Raji (cell line): ENCODE measurements around the gene ARRDC3.

Source experiments
- POLR2A ChIP-seq: IDR thresholded peaks from 2 replicates; pipeline ENCODE4 v1.6.1; 2011; ENCODE audit warnings: low read depth, low read length, control low read depth; ENCODE audit not compliant: insufficient read depth

Gene ARRDC3

DNA sequence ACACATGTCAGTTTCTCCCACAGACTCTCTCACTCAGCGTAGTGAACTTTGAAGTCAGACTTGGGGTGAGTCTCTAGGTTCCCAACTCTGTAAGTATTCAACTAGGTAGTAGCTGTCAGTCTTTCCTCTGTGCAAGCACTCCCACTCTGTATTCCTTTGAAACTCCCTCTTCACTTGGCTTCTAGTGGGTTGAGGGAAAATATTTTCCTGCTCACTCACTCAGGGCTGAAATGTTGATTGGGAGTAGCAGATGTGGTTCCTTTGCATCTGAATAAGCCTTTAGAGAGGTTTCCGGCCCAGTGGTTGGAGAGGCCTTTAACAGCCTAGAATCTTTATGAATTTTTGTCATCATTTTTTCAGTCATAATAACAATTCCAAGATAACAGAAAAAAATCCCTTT lies 18.1 kb upstream of the ARRDC3 start:
- TF ChIP-seq POLR2A, result no peak

DNA sequence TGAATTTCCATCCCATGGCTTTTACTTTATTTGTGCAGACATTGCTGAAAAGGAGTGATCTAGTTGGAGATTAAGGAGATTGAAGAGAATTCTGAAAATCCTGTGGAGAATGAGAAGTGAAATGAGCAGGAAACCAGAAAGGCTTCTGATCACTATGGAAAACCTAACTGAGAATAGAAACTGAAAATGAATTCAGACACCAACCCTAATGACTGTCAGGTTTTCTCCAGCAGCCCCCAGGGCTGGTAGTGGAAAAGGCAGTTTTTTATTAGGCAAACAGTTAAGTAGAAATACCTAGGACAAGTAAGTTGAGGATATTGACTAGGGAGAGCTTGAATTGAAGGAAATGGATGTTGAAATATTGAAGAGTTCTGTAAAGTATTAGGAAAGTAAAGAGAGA lies 14.7 kb upstream of the ARRDC3 start:
- no peak for TF ChIP-seq POLR2A

DNA sequence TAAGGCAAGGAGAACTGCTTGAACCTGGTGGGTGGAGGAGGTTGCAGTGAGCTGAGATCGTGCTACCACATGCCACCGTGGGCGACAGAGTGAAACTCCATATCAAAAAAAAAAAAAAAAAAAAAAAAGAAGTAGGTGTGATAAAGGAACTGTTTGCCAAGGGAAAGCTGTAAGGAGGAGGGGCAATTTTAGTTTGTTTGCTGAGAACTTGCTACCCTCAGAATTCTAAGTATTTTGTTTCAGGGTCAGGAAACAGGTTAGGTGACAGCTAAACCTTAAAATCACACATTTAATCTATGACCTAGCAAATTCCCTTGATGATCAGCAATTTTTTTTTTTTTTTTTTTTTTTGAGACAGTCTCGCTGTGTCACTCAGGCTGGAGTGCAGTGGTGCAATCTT lies 7.2 kb upstream of the ARRDC3 start:
- no peak for TF ChIP-seq POLR2A

DNA sequence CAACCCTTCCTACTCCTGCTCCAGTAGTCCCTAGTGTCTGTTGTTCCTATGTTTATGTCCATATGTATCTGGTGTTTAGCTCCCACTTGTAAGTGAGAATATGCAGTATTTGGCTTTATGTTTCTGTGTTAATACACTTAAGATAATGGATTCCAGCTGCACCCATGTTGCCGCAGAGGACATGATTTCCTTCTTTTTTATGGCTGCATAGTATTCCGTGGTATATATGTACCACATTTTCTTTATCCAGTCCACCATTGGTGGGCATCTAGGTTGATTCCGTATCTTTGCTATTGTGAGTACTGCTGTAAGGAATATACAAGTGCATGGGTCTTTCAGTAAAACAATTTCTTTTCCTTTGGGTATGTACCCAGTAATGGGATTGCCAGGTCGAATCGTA lies 5.2 kb upstream of the ARRDC3 start:
- TF ChIP-seq POLR2A, result no peak

- no peak for TF ChIP-seq POLR2A
Observed at GRCh38 chr5:91386120-91386519, 3.0 kb upstream of the ARRDC3 start.

DNA sequence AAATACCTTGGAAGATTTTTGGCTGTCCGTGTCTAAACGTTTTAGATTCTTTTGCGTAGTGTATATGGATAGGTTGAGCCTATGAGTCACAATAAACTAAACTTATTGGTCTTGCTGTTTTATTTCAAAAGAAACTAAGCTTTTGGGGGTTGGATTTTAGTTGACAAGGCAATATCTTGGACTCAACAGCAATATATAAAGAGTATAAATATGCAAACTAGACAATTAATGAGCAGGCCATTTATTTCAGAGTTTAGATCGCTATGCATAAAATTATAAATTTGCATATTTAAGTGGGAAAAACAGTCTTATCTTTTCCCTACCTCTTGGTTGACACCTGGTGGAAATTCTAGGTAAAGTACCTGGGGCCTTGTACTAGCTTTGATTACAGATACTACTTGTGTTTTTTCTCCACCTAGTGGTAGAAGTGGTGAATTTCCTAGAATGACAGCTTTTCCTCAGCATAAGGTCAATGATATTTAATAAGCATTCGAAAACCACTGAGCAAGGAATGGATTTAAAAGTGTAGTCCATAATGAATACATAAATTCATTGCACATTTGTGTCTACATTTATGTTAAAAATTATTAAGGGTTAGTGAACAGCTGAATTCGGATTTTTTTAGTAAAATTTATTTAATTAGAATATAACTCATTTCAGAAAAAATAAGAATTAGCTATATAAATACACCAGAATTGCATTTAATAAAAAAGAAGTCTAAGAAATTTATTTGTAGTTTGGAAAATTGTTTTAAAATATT lies 1.7 kb upstream of the ARRDC3 start:
- TF ChIP-seq POLR2A, result no peak

DNA sequence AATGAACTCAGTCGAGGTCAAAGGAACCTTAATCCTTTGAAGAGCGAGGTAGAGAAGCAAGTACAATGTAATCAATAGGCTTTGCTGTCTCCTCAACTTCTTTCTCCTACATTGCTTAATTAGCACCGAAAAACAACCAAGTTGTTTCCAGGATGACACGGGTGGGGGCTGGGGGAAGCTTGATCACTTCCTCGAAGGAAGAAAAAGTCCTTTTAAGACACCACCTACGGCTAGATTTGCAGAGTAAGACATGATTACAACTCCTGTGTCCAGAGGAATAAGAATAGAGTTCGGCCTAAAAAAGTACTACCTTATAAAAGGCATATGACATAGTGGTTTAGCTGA lies 811 bp upstream of the ARRDC3 start:
- no peak for TF ChIP-seq POLR2A

DNA sequence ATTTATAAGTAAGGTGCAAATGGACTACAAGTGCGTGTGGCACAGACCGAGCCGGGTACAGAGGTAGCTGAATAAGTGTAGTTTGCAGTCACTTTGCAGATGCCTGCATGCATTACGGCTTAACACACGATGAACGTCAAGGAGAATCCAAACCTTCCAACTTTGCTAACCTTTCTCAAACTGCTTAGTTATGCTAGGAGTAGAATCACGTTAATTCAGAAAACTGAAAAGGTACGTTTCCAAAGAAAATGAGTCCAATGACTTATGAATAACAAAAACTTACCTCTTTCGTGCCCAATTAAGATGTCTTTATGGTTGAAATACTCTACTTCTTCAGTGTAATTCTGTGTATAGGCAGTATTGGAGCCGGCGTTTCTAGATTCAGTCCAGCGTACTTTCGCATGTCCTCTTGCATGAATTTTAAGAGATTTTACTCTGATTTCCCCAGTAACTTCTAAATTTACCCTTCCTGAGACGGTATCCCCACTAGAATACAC lies 539 bp downstream of the ARRDC3 start:
- TF ChIP-seq POLR2A, result no peak; the same call in none of the 2 replicates

DNA sequence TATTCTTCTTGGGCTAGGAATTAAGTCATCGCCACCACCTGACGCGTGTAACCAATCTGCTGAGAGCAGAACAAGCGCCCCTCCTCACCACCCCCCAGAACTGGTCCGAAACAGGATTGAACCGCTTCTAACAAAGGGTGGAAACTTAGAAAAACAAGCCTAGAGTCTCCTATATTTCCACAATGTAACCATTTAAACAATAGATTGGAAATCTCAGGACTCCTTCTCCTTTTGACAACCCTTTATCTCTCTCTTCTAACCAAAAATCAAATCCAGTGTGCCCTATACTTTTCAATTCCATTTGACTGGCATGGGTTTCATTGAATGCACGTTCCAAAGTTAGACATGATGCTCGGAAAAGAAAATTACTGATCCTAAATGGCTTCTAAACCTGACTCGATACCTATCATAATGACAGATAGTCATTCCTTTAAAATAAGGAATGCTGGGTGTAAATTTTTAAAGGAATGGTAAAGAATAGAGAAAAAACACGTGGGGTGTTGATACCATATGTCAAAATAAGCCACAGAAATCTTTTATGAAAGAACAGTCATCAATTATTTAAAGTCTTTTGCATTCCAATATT lies 1.2 kb downstream of the ARRDC3 start:
- TF ChIP-seq POLR2A, result peak; percentile 54; the same call in 1 of the 2 replicates

GRCh38 chr5:91381239-91381773 lies 1.8 kb downstream of the ARRDC3 start:
- no peak for TF ChIP-seq POLR2A

- peak; percentile 79 for TF ChIP-seq POLR2A
Observed at GRCh38 chr5:91380491-91381238, 2.5 kb downstream of the ARRDC3 start.

GRCh38 chr5:91379914-91380490 lies 3.1 kb downstream of the ARRDC3 start:
- TF ChIP-seq POLR2A, result peak; percentile 39; the same call in 1 of the 2 replicates

DNA sequence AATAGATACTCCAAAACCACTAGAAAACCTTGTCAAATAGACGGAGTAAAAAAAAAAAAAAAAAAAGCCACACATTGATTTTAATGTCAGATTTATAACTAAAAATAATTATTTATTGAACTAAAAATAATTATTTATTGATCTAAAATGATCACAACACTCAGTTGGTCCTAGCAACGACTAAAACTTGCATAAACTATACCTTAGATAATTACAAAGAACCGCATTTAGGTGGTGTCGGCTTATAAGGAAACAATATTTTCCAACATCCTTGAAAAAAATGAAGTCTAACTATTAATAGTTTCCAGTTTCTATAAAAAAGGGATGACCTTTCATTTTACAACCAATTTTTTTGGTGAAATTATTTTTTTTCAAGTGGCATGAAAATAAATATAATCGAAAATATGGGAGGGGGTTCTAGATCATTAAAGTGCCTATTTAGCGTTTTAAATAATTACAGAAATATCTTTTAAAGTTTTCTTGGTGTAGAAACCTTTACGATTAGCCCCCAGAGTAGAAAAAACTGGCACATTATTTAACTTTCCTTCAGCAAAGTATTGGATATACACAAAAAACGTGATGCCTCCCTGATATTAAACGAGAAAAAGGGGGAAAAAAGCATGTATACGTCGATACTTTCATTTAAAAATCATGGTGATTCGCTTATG lies 3.7 kb downstream of the ARRDC3 start:
- no peak for TF ChIP-seq POLR2A

DNA sequence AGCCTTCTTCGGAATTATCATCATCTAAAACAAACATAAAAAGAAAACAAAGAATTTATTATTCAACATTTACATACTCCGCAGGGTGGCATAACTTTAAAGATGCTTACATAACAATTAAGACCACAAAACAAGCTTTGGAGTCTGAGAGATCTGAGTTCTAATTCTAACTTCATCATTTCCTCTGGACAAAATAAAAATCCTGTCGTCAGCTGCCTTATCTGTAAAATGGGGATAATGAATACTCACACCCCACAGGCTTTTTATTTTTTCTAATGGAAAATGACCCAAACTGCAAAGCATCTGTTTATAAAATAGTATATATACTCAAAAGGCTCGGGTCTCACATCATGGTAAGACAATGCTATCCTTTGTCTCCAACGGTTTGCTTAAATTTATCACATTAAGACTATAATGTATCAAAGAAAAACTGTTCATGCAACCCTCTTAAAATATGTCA lies 4.3 kb downstream of the ARRDC3 start:
- TF ChIP-seq POLR2A, result no peak

GRCh38 chr5:91374893-91375520 lies 8.1 kb downstream of the ARRDC3 start:
- no peak for TF ChIP-seq POLR2A

DNA sequence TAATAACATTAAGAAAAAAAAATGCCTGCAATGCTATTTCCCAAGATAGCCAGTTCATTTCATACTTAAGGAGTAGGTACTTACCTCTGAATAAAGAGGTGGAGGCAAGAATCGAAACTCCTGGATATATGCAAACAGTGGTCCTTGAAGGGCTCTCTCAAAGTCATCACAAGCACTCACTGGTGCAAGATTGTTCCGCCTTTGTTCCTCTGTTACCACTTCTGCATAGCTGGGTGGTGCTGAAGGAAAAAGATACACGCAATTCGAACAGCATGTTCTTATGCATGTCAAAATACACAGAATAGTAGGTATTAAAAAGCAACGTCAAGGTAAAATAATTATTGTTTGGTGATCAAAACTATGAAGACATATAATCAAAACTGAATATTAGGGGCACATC lies 9.5 kb downstream of the ARRDC3 start:
- no peak for TF ChIP-seq POLR2A
